ENCODE data around the gene MBNL3.

DNA sequence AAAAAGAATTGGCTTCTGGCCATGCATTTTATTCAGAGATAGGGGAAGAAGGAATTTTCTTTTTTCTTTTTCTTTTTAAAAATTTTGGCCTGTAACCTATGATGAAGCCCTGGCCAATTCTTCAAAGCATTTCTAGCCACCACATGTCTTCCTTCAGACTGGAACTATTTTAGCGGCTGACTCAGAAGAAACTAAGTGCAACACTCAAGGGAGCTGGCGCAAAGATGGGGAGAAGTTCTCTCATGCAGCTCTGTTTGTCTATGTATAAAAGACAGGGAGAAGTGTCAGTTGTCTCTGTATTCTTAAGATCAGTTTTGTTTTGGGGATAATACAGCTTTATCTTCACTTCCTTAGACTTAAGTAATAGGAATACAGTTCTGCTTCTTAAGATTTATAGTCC lies 46.1 kb downstream of the MBNL3 start:
- TF ChIP-seq, protein P1, sequence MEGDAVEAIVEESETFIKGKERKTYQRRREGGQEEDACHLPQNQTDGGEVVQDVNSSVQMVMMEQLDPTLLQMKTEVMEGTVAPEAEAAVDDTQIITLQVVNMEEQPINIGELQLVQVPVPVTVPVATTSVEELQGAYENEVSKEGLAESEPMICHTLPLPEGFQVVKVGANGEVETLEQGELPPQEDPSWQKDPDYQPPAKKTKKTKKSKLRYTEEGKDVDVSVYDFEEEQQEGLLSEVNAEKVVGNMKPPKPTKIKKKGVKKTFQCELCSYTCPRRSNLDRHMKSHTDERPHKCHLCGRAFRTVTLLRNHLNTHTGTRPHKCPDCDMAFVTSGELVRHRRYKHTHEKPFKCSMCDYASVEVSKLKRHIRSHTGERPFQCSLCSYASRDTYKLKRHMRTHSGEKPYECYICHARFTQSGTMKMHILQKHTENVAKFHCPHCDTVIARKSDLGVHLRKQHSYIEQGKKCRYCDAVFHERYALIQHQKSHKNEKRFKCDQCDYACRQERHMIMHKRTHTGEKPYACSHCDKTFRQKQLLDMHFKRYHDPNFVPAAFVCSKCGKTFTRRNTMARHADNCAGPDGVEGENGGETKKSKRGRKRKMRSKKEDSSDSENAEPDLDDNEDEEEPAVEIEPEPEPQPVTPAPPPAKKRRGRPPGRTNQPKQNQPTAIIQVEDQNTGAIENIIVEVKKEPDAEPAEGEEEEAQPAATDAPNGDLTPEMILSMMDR (IDR thresholded peaks at IDR 0.05): no peak
- TF ChIP-seq POLR2A (IDR thresholded peaks at IDR 0.05): no peak

Data from heart left ventricle (tissue), 13 donors.